ENCODE data around the gene DLL4.
"Not testable (repeated sequence)": the region's sequence is repeated elsewhere in the genome, so short reads cannot be mapped to it uniquely, and the experiment has no call there.

The DLL4 gene

DNA sequence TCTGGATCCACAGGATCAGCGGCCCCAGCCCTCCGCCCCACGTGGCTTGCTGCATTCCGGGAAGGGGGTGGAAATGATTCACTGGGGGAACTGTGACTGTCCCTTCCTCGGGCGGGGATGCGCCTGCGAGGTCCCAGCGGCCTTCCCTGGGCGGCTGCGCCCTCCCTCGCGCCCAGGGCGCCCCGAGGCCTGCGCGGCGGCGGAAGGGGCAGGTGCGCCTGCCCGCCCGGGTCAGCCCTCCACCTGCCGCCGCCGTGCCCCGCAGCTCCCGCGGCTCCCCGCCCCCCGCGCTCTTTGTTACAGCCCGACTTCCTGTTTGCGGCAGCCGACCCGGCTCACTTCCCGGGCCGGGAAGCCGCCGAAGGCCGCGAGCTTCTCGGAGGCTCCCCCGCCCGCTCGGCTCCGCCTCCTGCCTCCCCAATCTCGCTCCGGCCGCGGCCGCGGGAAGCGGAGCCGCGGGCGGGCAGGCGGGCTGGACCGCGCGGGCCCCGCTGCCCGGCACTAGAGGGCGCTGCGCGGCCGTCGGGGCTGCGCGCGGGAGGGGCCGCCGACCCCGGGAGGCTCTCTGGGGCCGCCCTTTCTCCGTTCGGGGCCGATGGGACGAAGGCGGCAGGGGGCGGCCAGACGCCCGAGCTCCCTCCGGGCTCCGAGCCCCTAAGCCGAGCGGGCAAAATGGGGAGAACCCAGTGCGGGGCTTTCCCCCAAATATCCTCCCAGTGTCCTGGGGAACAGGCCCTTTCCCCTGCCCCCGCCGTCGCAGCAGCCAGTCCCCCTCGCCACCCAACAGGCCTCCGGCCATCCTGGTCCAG is 12.6 kb downstream of the DLL4 start:
- no peak for DNase-seq (ENCODE audit: low spot score)

DNA sequence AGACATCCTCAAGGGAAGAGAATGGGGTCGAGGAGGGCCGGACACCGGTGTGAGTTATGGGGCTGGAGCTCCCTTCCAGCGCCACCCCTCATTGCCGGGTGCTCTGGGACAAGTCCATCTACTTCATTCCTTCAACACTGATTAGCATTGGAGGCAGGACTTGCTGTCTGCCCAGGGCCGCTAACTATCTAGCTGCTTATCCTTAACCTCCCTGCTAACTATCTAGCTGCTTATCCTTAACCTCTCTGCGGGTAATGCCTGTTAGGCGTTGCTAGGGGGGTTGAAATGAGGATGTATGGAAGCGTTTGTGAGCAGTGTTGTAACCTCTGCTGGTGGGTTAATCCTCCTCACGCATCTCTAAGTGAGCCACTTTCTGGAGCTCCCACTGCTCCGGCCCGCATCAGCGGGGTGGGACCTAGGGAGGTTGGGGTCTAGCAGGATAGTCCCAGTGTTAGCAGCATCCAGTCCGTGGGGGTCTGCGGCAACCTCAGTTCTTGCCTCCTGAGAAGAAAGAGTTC is 13.3 kb downstream of the DLL4 start:
- DNase-seq (ENCODE audit: low spot score), result no peak

DNA sequence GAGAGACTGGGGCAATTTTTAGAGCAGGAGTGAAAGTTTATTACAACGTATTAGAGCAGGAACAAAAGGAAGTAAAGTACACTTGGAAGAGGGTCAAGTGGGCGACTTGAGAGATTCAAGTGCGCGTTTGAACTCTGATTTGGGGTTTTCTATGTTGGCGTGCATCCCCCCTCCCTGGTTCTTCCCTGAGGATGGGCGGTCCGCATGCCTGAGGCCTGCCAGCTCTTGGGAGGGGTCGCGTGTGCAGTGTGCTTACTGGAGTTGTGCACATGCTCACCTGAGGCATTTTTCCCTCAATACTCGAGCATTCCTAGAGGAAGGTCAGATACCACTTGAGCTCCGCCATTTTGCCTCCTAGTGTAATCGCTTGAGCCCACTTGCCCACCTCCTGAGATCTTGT is 13.7 kb downstream of the DLL4 start:
- no peak for DNase-seq (ENCODE audit: low spot score)

DNA sequence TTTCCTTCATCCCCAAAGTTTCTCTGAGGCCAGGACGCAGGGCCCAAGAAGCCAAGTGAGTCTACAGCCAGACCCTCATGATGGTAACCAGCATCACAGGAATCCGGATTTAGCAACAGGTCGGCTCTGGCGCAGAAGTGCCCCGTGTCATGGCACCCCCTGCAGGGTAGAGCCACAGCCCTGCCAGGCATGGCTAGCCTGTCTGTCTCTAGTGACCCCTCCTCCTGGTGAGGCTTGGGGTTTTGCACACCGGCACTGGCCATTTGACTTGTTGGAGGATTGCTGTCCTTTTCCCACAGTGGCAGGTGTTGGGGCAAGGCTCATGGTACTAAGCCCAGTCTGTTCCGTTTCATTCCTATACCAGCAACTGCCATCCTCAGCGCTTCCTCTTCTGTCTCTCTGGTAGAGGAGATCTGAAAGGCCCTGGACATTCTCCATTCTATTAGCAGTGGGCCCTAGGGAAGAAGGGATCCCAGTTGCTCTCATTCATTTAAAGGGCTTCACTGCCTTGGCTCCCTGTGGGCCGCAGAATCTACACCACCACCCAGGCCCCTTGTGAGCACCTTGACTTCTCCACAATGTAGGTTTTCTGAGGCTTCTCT is 14.7 kb downstream of the DLL4 start:
- no peak for DNase-seq (ENCODE audit: low spot score)

DNA sequence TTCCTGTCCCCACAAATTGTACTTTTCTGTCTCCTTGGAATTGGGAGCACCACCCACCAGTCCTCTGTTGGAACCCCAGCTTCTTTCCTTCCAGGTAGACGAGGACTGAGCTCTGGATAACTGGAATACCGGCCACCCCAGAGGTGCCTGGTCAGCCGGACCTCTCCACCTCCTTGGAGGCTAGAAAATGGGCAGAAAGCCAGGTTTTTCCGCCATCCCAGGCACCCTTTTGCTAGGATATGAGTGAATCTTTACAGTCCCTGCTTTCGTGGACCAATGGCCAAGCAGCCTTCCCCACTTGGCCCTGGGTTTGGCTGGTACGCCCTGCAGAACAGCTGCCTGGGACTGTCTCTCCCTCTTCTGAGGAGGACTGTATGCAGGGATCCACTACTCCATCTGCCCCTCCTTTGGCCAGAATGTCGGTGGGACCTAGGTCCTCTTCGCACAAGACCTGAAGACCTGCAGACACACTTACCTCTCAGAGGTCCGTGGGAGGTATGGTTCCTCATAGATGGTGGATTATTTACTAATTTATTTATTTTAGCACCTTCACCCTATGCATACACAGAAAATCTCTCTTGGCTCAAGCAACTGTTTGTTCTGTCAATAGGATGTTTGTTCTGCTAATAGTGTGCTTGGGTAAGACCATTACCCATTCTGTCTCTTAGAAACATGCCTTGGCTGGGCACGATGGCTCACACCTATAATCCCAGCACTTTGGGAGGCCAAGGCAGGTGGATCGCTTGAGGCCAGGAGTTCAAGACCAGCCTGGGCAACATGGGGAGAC is 15.6 kb downstream of the DLL4 start:
- DNase-seq (ENCODE audit: low spot score), result no peak

DNA sequence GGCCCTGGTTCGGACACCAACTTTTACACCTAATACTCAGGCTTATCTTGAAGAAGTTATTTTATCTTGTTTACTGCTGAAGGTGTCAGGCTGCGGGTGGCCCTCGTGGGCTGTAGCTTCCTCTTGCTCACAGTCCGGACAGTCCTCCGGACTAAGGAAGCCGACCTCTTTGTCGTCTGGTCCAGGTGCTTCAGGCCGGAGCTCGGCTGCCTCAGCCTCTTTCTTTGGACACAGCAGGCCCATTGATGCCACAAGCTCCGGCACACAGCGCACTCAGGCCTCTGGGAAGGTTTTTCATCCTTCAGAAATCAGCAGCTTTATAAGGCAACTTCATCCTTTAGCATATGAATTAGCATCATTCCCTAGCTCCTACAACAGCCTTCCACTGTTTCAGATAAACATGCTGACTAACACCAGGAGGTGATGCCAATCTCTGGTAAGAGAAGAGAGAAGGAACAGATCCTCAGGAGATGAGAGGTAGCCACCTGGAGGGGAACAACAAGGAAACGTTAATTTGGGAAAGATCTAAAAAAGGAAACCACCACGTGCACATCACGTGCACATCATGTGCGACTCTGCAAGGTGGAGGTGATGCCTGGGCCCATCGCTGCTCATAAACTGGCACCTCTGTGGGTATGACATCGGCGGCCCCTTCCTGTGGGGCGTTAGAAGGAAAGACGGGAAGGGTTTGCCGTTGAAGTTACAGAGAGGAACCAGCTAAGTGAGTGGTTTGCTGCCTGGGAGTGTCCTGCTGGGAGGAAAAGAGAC is 19.8 kb downstream of the DLL4 start:
- no peak for DNase-seq (ENCODE audit: low spot score)

DNA sequence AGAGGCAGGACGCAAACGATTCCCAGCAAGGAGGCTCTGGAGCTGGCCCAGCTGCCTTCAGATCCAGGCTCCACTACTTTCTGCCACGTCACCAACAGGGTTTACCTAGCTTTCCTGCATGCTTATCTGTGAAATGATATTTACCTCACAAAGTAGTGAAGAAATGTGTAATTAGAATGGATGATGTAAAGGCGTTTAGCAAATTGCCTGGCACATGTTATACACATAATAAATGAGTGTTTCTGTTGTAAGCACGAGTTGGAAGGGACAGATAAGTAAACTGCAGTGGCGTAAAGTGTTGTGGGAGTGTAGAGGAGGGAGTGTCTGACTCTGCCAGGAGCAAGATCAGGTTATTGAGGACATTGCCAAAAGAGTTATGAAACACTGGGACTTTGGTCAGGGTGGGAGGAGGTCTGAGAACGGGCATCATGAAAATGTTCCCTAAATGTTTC is 20.6 kb downstream of the DLL4 start:
- no peak for DNase-seq (ENCODE audit: low spot score)

DNA sequence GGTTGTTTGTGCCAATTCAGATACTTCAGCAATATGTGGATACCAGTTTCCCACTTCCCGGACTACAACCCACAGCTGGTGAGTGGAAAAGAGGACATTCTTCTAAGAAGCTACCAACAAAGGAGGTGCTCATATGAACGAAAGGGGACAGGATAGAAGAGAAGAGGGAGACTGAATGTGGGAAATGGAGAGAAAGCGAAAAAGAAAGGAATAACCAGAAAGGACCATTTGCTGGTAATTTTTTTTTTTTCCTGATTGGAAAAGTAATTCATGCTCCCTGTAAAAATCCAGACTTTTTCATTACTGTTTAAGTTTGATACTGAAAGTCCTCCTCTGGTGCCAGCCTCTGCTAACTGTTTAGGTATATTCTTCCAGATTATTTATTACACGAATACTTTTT is 22.6 kb downstream of the DLL4 start:
- DNase-seq (ENCODE audit: low spot score), result no peak

DNA sequence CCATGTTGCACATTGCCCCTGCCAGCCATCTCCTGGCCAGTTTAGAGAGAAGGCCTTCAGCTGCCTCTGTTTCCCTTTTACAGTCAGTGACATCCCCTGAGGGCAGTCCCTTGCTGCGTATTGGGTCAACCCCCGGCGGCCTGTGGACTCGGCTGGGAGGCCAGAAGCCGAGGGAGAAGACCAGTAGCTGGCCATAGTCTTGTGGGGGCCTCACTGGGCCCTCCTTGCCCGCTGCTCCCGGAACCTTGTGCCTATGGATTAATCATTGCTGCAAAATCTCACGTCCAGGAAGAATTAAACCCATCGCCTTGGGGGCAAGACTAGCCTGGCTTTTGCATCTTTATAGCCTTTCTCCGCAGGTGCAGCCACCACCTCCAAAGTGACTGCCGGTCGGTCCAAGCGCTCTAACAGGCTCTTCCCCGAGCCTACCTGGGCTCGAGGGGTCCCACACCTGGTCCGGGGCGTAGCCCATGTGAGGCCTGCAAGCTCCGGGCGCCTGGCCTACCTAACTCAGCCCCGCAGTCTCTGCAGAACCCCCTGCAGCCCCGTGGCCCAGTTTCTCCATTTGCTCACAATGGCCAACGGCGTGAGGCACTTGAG is 23.3 kb downstream of the DLL4 start:
- DNase-seq (ENCODE audit: low spot score), result no peak

DNA sequence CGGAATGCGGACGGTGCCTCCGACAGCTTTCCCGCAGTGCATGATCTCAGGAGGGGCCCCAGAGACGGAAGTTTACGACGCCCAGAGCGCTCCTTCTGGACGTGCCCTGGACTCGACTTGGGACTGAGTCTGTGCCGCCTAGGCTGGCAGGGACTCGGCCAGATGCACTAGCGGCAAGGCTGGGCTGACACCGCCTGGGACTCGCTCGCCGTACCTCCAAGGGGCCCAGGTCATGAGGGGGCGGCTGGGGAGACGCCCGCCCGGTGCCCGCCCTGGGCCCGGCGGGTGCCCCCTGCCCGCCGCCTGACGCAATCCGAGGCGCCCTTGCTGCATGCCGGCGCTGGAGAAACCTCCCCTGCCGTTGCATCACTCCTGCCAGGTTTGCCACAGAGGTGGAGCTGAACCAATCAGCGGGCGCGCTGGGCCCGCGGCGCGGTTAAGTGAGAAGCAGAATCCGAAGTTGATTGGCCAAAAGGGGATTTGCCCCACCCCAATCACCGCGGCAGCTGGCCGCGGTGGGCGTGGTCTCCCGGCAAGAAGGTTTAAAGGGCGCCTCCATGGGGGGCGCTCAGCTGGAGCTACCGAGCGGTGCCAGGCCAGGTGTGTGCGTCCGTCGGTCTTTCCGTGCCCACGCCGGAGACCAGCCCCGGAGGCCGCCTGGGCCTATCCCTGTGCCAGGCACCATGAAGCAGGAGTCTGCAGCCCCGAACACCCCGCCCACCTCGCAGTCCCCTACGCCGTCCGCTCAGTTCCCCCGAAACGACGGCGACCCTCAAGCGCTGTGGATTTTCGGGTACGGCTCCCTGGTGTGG is 24.0 kb downstream of the DLL4 start, which contains the start of gene CHAC1:
Gene CHAC1 (plus strand): TSS at position 571 of the 812 bp plus-strand sequence. CDS start 113 bp downstream, at position 684.
- peak; percentile 88 for DNase-seq (ENCODE audit: low spot score)

DNA sequence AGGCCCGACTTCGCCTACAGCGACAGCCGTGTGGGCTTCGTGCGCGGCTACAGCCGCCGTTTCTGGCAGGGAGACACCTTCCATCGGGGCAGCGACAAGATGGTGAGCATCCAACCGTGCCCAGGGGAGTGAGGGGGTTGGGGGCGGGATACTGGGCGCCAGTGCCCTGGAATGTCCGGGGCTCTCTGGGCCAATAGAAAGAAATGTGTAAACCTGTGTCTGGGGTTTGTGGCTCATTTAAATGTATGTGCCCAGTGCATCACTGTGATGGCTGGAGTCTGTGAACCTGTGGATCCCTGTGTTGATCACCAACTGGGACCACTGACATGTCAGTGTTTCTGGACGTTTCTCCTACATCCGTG is 24.6 kb downstream of the DLL4 start:
- DNase-seq (ENCODE audit: low spot score), result no peak

DNA sequence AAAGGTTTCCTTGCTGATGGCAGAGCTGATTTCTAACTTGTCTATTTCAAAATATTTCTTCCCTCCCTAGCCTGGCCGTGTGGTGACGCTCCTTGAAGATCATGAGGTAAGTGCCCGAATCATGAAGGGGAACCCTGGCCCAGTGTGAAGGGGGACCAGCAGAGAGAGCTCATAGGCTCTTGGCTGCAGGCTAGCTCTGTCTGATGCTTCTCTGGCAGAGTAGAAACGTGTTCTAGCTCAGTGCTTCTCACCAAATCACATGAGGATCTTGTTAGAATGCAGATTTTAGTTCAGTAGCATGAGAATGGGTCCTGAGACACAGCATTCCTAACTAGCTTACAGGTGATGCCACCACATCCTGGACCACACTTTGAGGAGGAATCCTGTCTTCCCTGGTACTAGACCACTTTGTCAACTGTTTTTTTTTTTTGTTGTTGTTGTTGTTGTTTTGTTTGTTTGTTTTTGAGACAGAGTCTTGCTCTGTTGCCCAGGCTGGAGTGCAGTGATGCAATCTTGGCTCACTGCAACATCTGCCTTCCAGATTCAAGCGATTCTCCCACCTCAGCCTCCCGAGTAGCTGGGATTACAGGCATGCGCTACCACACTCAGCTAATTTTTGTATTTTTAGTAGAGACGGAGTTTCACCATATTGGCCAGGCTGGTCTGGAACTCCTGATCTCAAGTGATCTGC is 25.2 kb downstream of the DLL4 start:
- not testable (repeated sequence) for DNase-seq (ENCODE audit: low spot score)

DNA sequence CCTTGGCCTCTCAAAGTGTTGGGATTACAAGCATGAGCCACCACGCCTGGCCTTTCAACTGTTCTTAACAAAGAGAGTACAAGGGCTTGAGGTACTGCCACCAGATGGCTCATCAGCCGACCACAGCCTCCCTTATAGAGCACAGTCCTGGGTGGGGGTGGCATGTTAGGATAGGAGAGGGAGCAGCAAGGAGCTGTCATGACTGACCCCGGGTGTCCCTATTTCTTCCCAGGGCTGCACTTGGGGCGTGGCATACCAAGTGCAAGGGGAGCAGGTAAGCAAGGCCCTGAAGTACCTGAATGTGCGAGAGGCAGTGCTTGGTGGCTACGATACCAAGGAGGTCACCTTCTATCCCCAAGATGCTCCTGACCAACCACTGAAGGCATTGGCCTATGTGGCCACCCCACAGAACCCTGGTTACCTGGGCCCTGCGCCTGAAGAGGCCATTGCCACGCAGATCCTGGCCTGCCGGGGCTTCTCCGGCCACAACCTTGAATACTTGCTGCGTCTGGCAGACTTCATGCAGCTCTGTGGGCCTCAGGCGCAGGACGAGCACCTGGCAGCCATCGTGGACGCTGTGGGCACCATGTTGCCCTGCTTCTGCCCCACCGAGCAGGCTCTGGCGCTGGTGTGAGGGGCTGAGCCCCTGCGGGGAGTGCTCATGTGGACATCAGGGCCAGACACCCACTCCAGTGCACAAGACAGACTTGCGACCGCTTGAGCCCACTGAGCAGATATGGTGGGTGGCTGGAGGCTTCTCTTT is 26.2 kb downstream of the DLL4 start:
- no peak for DNase-seq (ENCODE audit: low spot score)

DNA sequence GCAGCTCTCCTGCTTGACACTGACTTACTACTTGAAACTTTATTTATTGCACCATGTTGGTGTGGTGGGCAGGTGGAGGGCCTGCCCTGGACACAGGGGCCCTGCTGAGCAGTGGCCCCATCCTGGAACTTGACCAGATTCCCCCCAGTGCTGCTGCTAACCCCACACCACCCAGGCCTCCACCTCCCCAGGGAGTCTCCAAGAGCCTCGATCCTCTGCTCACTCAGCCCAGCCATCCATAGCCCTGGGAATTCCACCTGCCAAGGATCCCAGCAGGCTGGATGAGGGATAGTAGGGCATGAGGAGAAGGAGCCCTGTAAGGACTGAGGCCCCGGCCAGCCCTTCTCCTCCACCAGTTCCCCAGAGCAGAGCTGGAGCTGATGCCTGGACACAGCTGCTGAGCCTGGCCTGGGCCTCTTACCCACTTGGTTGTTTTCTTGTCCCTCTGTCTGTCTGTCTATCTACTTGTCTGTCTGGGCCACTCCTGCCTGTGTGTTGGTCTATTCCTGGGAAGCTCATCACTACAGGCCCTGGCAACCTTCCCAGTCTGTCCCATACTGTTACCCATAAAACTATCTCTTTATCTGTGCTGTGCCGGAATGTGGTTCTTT is 26.9 kb downstream of the DLL4 start:
- no peak for DNase-seq (ENCODE audit: low spot score)

DNA sequence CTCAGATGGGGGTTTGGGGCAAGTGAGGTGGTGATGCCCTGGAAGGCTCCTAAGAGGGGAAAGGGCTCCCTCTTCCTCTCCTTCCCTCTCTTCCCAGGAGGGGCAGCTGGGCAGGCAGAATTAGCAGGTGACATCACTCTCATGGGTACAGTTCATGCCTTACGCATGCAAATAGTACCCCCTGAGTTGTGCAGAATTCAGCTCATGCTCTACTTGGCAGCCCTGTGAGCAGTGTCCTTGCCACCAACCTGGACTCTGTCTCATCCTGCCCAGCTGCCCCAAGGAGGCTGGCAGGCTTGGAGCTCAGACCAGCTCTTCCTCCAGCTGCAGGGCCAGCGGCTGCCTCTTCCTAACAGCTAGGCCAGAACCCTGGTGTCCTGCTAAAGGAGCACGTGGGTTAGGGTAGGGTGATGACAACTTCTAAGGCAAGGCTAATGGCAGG is 27.4 kb downstream of the DLL4 start:
- no peak for DNase-seq (ENCODE audit: low spot score)

DNA sequence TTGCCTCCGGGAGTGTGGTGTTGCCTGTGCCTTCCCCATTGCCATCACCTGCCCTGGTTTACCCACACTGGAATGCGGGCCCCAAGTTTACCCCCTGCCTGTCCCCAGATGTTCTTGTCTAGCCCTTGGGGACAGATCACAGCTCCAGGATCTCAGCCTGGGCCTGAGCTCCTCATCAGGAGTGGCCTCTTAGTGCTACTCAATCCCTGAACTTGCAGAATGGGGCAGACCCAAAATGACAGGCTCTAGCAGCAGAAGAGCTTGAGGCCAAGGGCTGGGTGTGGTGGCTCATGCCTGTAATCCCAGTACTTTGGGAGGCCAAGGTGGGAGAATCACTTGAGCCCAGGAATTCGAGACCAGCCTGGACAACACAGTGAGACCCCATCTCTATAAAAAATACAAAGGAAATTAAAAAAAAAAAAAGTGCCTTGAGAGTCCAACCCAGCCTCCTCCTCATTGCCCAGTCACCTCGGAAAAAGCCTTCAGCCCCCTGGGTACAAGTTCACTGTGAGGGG is 28.0 kb downstream of the DLL4 start:
- DNase-seq (ENCODE audit: low spot score), result no peak

DNA sequence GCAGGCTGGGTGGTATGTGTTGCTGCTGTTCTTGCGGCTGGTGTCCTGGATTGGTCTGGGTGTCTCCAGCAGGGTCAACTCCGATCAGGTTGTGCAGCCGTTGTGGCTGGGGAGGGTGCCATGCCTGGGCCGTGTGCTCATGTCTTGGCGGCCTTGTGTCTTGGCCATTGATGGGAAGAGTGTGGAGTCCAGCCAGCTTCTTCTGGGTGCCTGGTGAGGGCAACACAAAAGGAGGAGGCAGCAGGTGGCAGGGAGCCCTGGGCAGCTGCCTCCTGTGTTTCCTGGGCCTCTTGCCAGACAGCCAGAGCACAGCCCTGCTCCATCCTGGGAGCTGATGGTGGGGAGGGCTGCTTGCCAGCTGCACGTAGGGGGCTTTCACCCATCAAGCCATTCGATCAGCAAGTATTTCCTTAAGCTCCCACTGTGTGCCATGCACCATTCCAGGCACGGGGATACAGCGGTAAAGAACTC is 28.5 kb downstream of the DLL4 start:
- no peak for DNase-seq (ENCODE audit: low spot score)

DNA sequence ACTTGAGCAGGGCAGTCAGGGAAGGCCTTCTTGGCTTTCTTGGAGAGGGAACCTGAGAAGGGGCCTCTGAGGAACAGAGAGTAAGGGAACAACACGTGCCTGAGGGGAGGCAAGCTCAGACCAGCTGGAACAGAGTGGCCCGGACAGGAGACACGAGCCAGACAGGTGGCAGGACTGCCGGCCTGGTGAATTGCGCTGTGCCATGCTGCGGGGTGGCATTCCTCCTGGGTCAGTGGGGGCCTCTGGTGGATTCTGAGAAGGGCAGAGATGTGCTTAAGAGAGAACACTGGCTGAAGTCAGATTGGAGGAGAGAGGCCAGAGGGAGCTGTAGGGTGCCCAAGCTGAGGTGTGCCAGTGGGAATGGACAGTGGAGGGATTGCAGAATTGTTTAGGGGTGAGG is 29.0 kb downstream of the DLL4 start:
- no peak for DNase-seq (ENCODE audit: low spot score)

Data from left forelimb (tissue), 1 donor.